IMR-90 (cell line): Measurements from ENCODE around the gene SNAPIN. TPM values are rescaled to one million over a fixed set of nuclear protein-coding genes. Genes with fewer than 3 reads are reported as not detected.

Source experiments
- ATAC-seq: fragments of 200-7000 bp; cut with Tn5 transposase; 2 replicates; pipeline ENCODE4 v1.9.1; 2020; ENCODE audit warnings: low read depth, mild to moderate bottlenecking, moderate library complexity
- BruUV-seq: library from RNA; stranded (reverse); fragments of 400-500 nt; replicated peaks from 2 replicates; lab custom pipeline; 2021; lab: Mats Ljungman, UMichigan
- CTCF ChIA-PET: fragments of 300-600 bp; formaldehyde crosslinking; extraction: SDS; loops from one replicate; lab custom pipeline; 2021; ENCODE audit warnings: antibody characterized with exemption; lab: Yijun Ruan, JAX
- POLR2A ChIA-PET: fragments of 300-600 bp; sonication (Branson Sonifier 250); formaldehyde crosslinking; loops from one replicate; lab custom pipeline; 2022; ENCODE audit warnings: antibody characterized with exemption; ENCODE audit not compliant: unreplicated experiment; lab: Charles Lee
- DNase-seq: peaks from one replicate; pipeline ENCODE4 v3.0.0; 2013
- H2AFZ ChIP-seq: replicated peaks from 2 replicates; pipeline ENCODE3; 2013; ENCODE audit warnings: low read length, mild to moderate bottlenecking; ENCODE audit not compliant: poor library complexity
- H2AK5ac ChIP-seq: 2 replicates; pipeline ENCODE4 v1.6.1; 2013; ENCODE audit warnings: low read depth, low read length, inconsistent platforms
- H2AK9ac ChIP-seq: replicated peaks from 2 replicates; pipeline ENCODE3; 2013; ENCODE audit warnings: mild to moderate bottlenecking, low read depth, low read length, moderate library complexity; ENCODE audit not compliant: poor library complexity
- H2BK120ac ChIP-seq: 2 replicates; pipeline ENCODE4 v1.6.1; 2013; ENCODE audit warnings: low read depth, low read length, inconsistent platforms
- H2BK15ac ChIP-seq: 3 replicates; pipeline ENCODE4 v1.6.1; 2013; ENCODE audit warnings: low read depth, low read length, inconsistent platforms
- H2BK20ac ChIP-seq: 2 replicates; pipeline ENCODE4 v1.6.1; 2013; ENCODE audit warnings: low read depth, mild to moderate bottlenecking, inconsistent platforms, low read length, moderate library complexity
- H2BK5ac ChIP-seq: 2 replicates; pipeline ENCODE4 v1.6.1; 2013; ENCODE audit warnings: mild to moderate bottlenecking, low read depth, low read length, inconsistent platforms; ENCODE audit not compliant: poor library complexity, severe bottlenecking
- H3K14ac ChIP-seq: replicated peaks from 2 replicates; pipeline ENCODE4 v1.6.1; 2013; ENCODE audit warnings: low read depth, low read length, inconsistent platforms
- H3K18ac ChIP-seq: 2 replicates; pipeline ENCODE4 v1.6.1; 2013; ENCODE audit warnings: low read depth, low read length, control low read depth
- H3K23ac ChIP-seq: 2 replicates; pipeline ENCODE4 v1.6.1; 2013; ENCODE audit warnings: low read depth, low read length, inconsistent platforms
- H3K27ac ChIP-seq: 2 replicates; pipeline ENCODE4 v1.5.1; 2013; ENCODE audit warnings: mild to moderate bottlenecking, control low read depth, low read length; ENCODE audit not compliant: insufficient read depth
- H3K27me3 ChIP-seq: 2 replicates; pipeline ENCODE4 v1.6.1; 2013; ENCODE audit warnings: low read length; ENCODE audit not compliant: control insufficient read depth, insufficient read depth
- H3K36me3 ChIP-seq: 2 replicates; pipeline ENCODE4 v1.6.1; 2013; ENCODE audit warnings: low read length, mixed read lengths; ENCODE audit not compliant: control insufficient read depth, insufficient read depth
- H3K4ac ChIP-seq: 2 replicates; pipeline ENCODE4 v1.6.1; 2013; ENCODE audit warnings: low read depth, low read length, inconsistent platforms
- H3K4me1 ChIP-seq: 2 replicates; pipeline ENCODE4 v1.6.1; 2013; ENCODE audit warnings: low read length, mixed read lengths; ENCODE audit not compliant: control insufficient read depth, insufficient read depth
- H3K4me2 ChIP-seq: 2 replicates; pipeline ENCODE4 v1.6.1; 2013; ENCODE audit warnings: low read depth, mild to moderate bottlenecking, control low read depth, low read length, moderate library complexity
- H3K4me3 ChIP-seq: 2 replicates; pipeline ENCODE4 v1.5.1; 2013; ENCODE audit warnings: low read depth, mild to moderate bottlenecking, control low read depth, low read length, moderate library complexity; ENCODE audit not compliant: insufficient read depth
- H3K56ac ChIP-seq: 2 replicates; pipeline ENCODE4 v1.6.1; 2013; ENCODE audit warnings: low read length, inconsistent platforms; ENCODE audit not compliant: insufficient read depth; ENCODE audit errors: extremely low read depth
- H3K79me1 ChIP-seq, 2 experiments: 2 replicates each; pipeline ENCODE4 v1.6.1; 2013; ENCODE audit warnings: low read length in 2 of 2, inconsistent platforms in 1 of 2, low read depth in 1 of 2
- H3K9ac ChIP-seq: 2 replicates; pipeline ENCODE4 v1.6.1; 2013; ENCODE audit warnings: low read depth, low read length, control low read depth
- H3K9me1 ChIP-seq: 2 replicates; pipeline ENCODE4 v1.6.1; 2013; ENCODE audit warnings: low read length, inconsistent platforms; ENCODE audit not compliant: insufficient read depth
- H3K9me3 ChIP-seq: 2 replicates; pipeline ENCODE4 v1.6.1; 2013; ENCODE audit warnings: low read length; ENCODE audit not compliant: control insufficient read depth, insufficient read depth
- H4K20me1 ChIP-seq: 2 replicates; pipeline ENCODE4 v1.6.1; 2013; ENCODE audit warnings: low read length, inconsistent platforms; ENCODE audit not compliant: insufficient read depth
- H4K5ac ChIP-seq: 2 replicates; pipeline ENCODE4 v1.6.1; 2013; ENCODE audit warnings: mild to moderate bottlenecking, low read depth, low read length, control low read depth
- H4K8ac ChIP-seq, 2 experiments: 2 replicates each; pipeline ENCODE4 v1.6.1; 2013; ENCODE audit warnings: low read depth in 2 of 2, low read length in 2 of 2, control low read depth in 1 of 2, inconsistent platforms in 1 of 2
- H4K91ac ChIP-seq: 2 replicates; pipeline ENCODE4 v1.6.1; 2013; ENCODE audit warnings: low read depth, low read length, inconsistent platforms; ENCODE audit not compliant: insufficient read depth
- BHLHE40 ChIP-seq: fragments of 150-350 bp; IDR thresholded peaks from 2 replicates; pipeline ENCODE4 v1.6.1; 2016; ENCODE audit warnings: mild to moderate bottlenecking, low read depth, low read length
- CEBPB ChIP-seq: IDR thresholded peaks from 2 replicates; pipeline ENCODE4 v1.6.1; 2012; ENCODE audit warnings: low read depth, low read length, improper control_type of control experiment
- CHD1 ChIP-seq: IDR thresholded peaks from 2 replicates; pipeline ENCODE4 v1.6.1; 2012; ENCODE audit warnings: low read depth, low read length, improper control_type of control experiment
- FOS ChIP-seq: fragments of 150-350 bp; IDR thresholded peaks from 2 replicates; pipeline ENCODE4 v1.6.1; 2016; ENCODE audit warnings: low read depth, low read length
- MAFK ChIP-seq: IDR thresholded peaks from 2 replicates; pipeline ENCODE4 v1.6.1; 2012; ENCODE audit warnings: low read depth, low read length, improper control_type of control experiment
- MAZ ChIP-seq: IDR thresholded peaks from 2 replicates; pipeline ENCODE4 v1.6.1; 2012; ENCODE audit warnings: low read depth, mild to moderate bottlenecking, low read length, improper control_type of control experiment, moderate library complexity, borderline replicate concordance
- MXI1 ChIP-seq: IDR thresholded peaks from 2 replicates; pipeline ENCODE4 v1.6.1; 2012; ENCODE audit warnings: low read depth, mild to moderate bottlenecking, low read length, moderate library complexity, borderline replicate concordance
- NFE2L2 ChIP-seq: fragments of 150-350 bp; IDR thresholded peaks from 2 replicates; pipeline ENCODE4 v1.6.1; 2016; ENCODE audit warnings: low read depth, mild to moderate bottlenecking, low read length
- POLR2A ChIP-seq: IDR thresholded peaks from 2 replicates; pipeline ENCODE4 v1.6.1; 2012; ENCODE audit warnings: mild to moderate bottlenecking, low read depth, low read length
- RAD21 ChIP-seq: IDR thresholded peaks from 2 replicates; pipeline ENCODE4 v1.6.1; 2012; ENCODE audit warnings: low read length, improper control_type of control experiment
- RCOR1 ChIP-seq: IDR thresholded peaks from 2 replicates; pipeline ENCODE4 v1.6.1; 2012; ENCODE audit warnings: mild to moderate bottlenecking, low read length, improper control_type of control experiment; ENCODE audit not compliant: insufficient replicate concordance
- RFX5 ChIP-seq: IDR thresholded peaks from 2 replicates; pipeline ENCODE4 v1.8.0; 2012; ENCODE audit warnings: low read depth, mild to moderate bottlenecking, low read length, moderate library complexity
- SMC3 ChIP-seq: fragments of 150-350 bp; IDR thresholded peaks from 2 replicates; pipeline ENCODE4 v1.6.1; 2016; ENCODE audit warnings: low read depth, mild to moderate bottlenecking, antibody characterized with exemption, low read length, moderate library complexity
- WGBS, 2 experiments: methylation state at CpG; one replicate each; pipeline versions ENCODE4 v1.1.5 to v1.1.7; 2013; ENCODE audit warnings: missing lambda C conversion rate in 2 of 2; ENCODE audit not compliant: insufficient read length in 1 of 2; ENCODE audit errors: extremely low coverage in 2 of 2; 5-methylcytosine and 5-hydroxymethylcytosine counted together
- dilution Hi-C: fragments of 300-500 bp; cut with HindIII; formaldehyde crosslinking; loops from one replicate; pipeline ENCODE4 v1.14.3; 2018; ENCODE audit warnings: low sequenced_read_pairs; ENCODE audit not compliant: unreplicated experiment
- in situ Hi-C: fragments of 300-500 bp; cut with MboI; formaldehyde crosslinking; loops from 3 replicates; pipeline ENCODE4 v1.14.3; 2019; ENCODE audit warnings: low sequenced_read_pairs, inconsistent platforms, mixed read lengths
- intact Hi-C: fragments of 100-400 bp; cut with micrococcal nuclease; formaldehyde crosslinking; loops from 2 replicates; pipeline ENCODE4 v1.10.0; 2022
- polyA plus RNA-seq, 3 experiments: library from polyadenylated mRNA; depleted of rRNA; stranded (reverse); fragments of >200 nt; gene quantifications; 2 replicates each; pipeline ENCODE4 v1.2.3, GENCODE V29; 2012; ENCODE audit warnings: low replicate concordance in 1 of 3
- total RNA-seq: library from RNA; depleted of rRNA; stranded (reverse); fragments of >200 nt; gene quantifications from 2 replicates; pipeline ENCODE4 v1.2.3, GENCODE V29; 2012
- TF ChIP-seq, protein P1 (sequence below): fragments of 150-350 bp; IDR thresholded peaks from 2 replicates; pipeline ENCODE4 v1.6.1; 2016; ENCODE audit warnings: low read depth, mild to moderate bottlenecking, low read length, moderate library complexity, borderline replicate concordance
- TF ChIP-seq, protein P2 (sequence below): fragments of 150-350 bp; IDR thresholded peaks from 2 replicates; pipeline ENCODE4 v1.6.1; 2017; ENCODE audit warnings: mild to moderate bottlenecking, antibody characterized with exemption, low read length, low read depth
- TF ChIP-seq, protein P3 (sequence below): conservative IDR thresholded peaks from 2 replicates; pipeline ENCODE4 v1.5.1; 2012; ENCODE audit warnings: mild to moderate bottlenecking, low read depth, low read length, improper control_type of control experiment

The SNAPIN gene
- total and polyA plus RNA-seq, 2 of the 4 experiments (the other 2 are of a cell fraction), result 37.4 to 40.9 TPM

DNA sequence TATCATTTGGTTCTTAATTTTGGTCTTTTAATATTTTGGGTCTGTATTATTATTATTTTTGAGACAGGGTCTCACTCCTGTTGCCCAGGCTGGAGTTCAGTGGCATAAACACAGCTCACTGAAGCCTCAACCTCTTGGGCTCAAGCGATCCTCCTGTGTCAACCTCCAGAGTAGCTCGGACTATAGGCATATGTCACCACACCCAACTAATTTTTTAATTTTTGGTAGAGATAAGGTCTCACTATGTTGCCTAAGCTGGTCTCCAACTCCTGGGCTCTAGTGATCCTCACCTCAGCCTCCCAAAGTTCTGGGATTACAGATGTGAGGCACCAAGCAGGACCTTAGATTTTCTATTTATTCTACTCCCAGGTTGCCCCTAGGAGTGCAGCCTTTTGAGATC lies 15.0 kb downstream of the SNAPIN start:
- Histone ChIP-seq H3K79me1 (peaks cover 2 to 8% of the 10 kb centered on the region in 2 experiments; a peak in 1 of 4 replicates), H3K14ac (no peak overlapping the region), H4K20me1 (peaks cover 11% of the 10 kb centered on the region; the same call in 1 of the 2 replicates), H4K5ac (no peak overlapping the region), H3K36me3 (peaks cover 6% of the 10 kb centered on the region), H3K9me3 (no peaks in the 10 kb centered on the region), H3K9ac (no peak overlapping the region), H3K4ac (no peak overlapping the region), H3K27me3 (peaks cover 8% of the 10 kb centered on the region), H2BK5ac (no peak overlapping the region), H3K18ac (no peak overlapping the region), H2AFZ (no peak overlapping the region), H3K27ac (no peak overlapping the region), H4K8ac (no peak overlapping the region), H3K4me3 (no peak overlapping the region), H3K23ac (no peak overlapping the region), H3K56ac (no peak overlapping the region), H4K91ac (no peak overlapping the region), H2AK9ac (no peak overlapping the region), H2BK120ac (no peak overlapping the region), H3K9me1 (no peaks in the 10 kb centered on the region), H2BK15ac (no peak overlapping the region), H2AK5ac (no peak overlapping the region), H2BK20ac (no peak overlapping the region), H3K4me2 (no peak overlapping the region), H3K4me1 (peaks cover 3% of the 10 kb centered on the region; the same call in 1 of the 2 replicates)
- ChIA-PET CTCF (interaction anchor here (0.6 kb wide), 1 partner anchor 49 kb away, joined by 3 read pairs; no protein-coding TSS in a partner anchor), POLR2A (interaction anchor here (0.7 kb wide), 1 partner anchor 120 kb away, joined by 6 read pairs; no protein-coding TSS in a partner anchor)
- WGBS, 2 experiments, result no CpG with 5 or more reads among the region's 2 CpGs
- ATAC-seq (no peak), DNase-seq (no peak)
- intact Hi-C loops (loop anchor here (5.0 kb wide), 2 partner anchors 141 to 734 kb away; partner anchors contain the start of gene IL6R), dilution Hi-C loops (no loop called here), in situ Hi-C loops (loop anchor here (10.0 kb wide), 1 partner anchor 301 kb away; the partner anchor contains the start of gene JTB)
- TF ChIP-seq MAZ (no peak), SMC3 (no peak), MXI1 (no peak), NFE2L2 (no peak), CEBPB (no peak), RFX5 (no peak), POLR2A (no peak), RAD21 (no peak), MAFK (no peak), FOS (no peak), RCOR1 (no peak), BHLHE40 (no peak), CHD1 (no peak)
- TF ChIP-seq, protein P1, sequence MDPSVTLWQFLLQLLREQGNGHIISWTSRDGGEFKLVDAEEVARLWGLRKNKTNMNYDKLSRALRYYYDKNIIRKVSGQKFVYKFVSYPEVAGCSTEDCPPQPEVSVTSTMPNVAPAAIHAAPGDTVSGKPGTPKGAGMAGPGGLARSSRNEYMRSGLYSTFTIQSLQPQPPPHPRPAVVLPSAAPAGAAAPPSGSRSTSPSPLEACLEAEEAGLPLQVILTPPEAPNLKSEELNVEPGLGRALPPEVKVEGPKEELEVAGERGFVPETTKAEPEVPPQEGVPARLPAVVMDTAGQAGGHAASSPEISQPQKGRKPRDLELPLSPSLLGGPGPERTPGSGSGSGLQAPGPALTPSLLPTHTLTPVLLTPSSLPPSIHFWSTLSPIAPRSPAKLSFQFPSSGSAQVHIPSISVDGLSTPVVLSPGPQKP, result no peak
- TF ChIP-seq, protein P2, sequence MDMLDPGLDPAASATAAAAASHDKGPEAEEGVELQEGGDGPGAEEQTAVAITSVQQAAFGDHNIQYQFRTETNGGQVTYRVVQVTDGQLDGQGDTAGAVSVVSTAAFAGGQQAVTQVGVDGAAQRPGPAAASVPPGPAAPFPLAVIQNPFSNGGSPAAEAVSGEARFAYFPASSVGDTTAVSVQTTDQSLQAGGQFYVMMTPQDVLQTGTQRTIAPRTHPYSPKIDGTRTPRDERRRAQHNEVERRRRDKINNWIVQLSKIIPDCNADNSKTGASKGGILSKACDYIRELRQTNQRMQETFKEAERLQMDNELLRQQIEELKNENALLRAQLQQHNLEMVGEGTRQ, result no peak
- TF ChIP-seq, protein P3, sequence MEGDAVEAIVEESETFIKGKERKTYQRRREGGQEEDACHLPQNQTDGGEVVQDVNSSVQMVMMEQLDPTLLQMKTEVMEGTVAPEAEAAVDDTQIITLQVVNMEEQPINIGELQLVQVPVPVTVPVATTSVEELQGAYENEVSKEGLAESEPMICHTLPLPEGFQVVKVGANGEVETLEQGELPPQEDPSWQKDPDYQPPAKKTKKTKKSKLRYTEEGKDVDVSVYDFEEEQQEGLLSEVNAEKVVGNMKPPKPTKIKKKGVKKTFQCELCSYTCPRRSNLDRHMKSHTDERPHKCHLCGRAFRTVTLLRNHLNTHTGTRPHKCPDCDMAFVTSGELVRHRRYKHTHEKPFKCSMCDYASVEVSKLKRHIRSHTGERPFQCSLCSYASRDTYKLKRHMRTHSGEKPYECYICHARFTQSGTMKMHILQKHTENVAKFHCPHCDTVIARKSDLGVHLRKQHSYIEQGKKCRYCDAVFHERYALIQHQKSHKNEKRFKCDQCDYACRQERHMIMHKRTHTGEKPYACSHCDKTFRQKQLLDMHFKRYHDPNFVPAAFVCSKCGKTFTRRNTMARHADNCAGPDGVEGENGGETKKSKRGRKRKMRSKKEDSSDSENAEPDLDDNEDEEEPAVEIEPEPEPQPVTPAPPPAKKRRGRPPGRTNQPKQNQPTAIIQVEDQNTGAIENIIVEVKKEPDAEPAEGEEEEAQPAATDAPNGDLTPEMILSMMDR, result no peak
- no TSS peak for BruUV-seq
